HG03442 (cell line): Measurements from ENCODE around the gene FAS.
A peak's percentile ranks its signal among the peaks of the same experiment; 100 is the strongest.
"Not testable (repeated sequence)": the region's sequence is repeated elsewhere in the genome, so short reads cannot be mapped to it uniquely, and the experiment has no call there.

Experiments used
- ATAC-seq: cut with Tn5 transposase; IDR thresholded peaks from one replicate; pipeline ENCODE4 v1.9.1; 2021; ENCODE audit warnings: mild to moderate bottlenecking, moderate library complexity; ENCODE audit not compliant: unreplicated experiment

FAS gene

DNA sequence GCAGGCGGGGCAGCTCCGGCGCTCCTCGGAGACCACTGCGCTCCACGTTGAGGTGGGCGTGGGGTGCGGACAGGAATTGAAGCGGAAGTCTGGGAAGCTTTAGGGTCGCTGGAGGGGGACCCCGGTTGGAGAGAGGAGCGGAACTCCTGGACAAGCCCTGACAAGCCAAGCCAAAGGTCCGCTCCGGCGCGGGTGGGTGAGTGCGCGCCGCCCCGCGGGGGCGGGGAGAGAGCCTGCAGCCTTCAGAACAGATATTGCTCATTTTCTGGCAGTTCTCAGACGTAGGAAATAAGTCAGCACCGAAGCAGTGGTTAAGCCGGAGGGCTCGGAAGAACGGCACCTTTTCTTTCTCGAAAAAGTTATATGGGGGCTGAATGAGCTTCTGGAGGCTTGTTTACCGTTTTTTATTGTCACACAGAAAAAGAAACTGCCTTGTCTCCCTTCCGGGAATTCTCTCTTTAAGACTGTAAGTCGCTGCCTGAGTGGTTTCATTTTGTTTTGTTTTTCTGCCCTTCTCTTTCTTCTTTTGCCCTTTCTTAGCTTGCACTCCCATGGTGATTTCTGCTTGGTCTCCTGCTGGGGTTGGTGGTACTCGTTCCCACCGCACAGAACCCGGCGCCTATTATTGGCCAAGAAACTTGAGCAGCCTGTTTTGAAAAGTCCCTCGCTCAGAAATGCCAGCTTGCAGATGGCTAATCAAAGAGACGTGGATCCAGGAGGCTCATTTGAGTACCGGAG lies 732 bp downstream of the FAS start:
- peak; percentile 47 for ATAC-seq

GRCh38 chr10:88991899-88992320 lies 1.3 kb downstream of the FAS start:
- ATAC-seq = no peak

DNA sequence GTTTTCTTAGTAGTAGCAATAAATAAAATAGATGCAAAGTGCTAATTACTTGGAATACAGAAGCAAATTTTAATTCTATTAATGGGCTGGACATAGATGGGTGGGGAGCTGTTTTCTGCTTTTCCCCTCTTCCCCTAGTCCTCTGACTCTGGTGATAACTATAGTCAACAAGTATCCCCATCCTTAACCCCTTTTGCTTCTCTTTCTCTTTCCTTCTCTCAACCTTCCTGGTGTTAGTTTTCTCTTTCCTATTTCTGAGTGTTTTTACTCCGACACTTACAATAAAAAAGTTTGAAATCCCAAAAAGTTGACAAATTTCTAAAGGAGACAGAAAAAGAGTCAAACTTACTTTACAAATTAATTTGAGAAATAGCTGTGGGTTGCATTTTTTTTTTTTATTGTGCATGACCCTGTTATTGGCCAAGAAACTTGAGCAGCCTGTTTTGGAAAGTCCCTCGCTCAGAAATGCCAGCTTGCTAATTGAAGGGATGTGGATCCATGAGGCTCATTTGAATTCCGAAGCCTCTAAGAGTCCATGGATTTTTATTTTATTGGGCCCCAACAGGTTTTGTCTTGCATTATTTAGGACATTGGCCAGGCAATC lies 2.4 kb downstream of the FAS start:
- ATAC-seq = no peak

GRCh38 chr10:88994019-88994418 lies 3.4 kb downstream of the FAS start:
- no peak for ATAC-seq

GRCh38 chr10:88995156-88995876 lies 4.7 kb downstream of the FAS start:
- ATAC-seq = no peak

DNA sequence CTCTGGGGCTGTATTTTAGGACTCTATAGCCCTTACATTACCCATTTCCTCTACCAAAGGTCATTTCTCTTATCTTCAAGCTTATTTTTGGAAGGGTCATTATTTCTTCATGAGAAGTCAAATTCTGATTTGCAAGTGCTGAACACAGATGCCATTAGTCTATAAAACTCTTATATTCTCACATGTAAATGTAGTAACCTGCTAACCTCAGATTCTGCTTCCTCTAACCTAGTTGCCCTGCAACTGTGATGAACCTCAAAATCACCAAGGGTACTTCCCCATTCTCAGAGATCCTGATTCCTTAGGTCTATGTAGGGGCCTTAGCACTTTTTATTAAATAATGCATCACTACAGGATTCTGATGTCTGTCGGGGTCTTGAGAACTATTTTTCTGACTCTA lies 6.3 kb downstream of the FAS start:
- ATAC-seq = peak; percentile 47

DNA sequence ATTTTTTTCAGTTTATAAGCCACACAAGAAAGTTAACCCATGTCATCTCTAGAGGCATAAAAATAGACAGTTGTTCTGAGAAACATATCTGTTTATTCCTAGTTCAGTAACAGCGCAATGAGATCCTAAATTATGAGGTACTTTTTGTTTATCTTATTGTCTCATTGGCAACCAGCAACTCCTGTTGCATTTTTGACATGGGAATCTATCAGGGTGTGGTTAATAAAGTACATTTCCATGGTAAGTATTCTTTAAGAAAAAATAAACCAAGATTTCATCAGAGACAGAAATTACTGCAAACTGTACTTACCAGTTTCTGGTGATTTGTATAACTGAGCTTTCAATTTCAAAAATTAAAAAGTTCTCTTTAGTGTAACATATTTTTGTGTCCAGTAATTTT lies 9.0 kb downstream of the FAS start:
- ATAC-seq = no peak

DNA sequence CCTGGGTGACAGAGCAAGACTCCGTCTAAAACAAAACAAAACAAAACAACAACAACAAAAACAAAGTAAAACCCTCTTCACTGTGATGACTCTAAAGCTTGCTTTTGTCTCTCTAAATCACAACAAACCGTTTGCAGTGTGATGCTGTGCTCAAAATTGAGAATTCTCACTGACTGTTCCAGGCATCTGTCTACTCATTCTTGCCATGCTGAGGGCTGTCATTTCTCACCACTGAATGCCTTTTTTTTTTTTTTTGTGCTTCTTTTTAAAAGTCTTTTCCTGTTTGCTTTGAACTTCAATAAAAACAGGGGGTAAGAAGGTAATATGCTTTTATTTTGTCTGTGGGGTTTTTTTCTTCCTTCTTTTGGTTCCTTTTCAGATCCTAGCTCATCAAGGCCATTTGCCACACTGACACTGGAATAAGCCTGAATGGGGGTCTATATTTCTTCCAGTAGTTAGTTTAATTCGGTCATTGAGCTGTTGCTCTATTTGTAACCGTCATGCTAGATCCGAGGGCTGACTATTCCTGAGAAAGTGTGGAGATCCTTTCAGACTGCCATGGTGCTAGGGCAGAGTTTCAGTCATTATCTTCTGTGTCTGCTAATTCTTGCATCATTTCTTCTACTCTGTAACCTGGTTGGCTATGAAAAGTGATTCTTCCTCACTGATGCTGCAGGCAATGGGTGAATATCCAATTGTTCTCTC lies 10.6 kb downstream of the FAS start:
- ATAC-seq = peak; percentile 45

GRCh38 chr10:89001729-89002072 lies 11.1 kb downstream of the FAS start:
- ATAC-seq = no peak

GRCh38 chr10:89002226-89002978 lies 11.8 kb downstream of the FAS start:
- no peak for ATAC-seq

GRCh38 chr10:89003344-89003743 lies 12.7 kb downstream of the FAS start:
- ATAC-seq = no peak

- no peak for ATAC-seq
These were observed 16.7 kb downstream of the FAS start for GRCh38 chr10:89007129-89007893.

- not testable (repeated sequence) for ATAC-seq
These were observed 28.2 kb downstream of the FAS start for GRCh38 chr10:89018700-89019346.

DNA sequence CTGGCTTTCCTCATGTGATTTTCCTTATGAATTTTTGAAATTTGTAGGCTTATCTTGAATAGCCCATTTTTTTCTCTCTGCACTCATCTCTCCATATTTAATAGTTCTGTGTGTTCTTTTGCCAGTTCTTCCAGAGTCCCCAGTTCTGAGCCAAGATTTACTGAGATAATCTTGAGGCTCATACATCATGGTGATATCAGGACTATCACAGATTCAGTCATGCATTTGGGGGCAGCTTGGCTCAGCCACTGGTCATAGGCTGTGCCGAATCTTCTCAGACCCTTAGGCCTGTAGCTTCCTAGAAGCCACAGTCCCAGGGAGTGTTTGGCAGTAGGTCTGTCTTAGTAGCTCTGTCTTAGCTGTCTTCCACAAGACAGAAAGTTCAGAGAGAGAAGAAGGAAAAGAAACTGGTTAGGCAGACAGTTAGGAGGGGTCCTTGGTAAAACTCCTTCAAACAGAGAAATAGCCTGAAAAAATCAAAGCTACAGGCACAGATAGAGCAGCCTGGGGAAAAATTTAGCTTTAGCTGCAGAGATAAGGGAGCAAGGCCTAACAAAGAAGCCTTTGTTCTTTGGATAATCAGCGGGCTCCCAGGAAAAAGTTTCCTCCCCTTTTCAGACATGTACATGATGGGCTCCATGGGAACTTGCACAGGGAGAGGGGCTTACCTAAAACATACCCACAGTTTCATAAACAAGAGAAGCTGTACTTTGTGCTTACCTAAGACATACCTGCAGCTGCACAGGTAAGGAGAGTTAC lies 29.1 kb downstream of the FAS start:
- ATAC-seq = no peak

GRCh38 chr10:89021526-89021925 lies 30.9 kb downstream of the FAS start:
- ATAC-seq = not testable (repeated sequence)

GRCh38 chr10:89022734-89023133 lies 32.1 kb downstream of the FAS start:
- no peak for ATAC-seq

DNA sequence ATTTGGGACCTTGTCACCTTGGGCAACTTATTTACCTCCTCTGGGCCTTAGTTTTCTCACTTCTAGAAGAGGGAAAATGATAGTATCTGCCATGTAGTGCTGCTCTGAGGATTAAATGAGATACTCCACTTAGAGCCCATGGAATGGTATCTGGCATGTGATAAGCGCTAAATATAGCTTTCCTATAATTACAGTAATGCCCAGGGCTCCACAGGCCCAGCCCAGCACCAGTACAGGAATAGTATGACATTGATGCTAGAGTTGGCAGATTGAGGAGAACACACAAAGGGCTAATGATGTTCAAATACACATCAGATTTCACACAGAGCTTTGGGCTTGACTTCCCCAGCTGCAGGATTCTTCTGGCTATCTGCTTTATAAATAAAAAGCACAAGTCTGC lies 34.9 kb downstream of the FAS start:
- no peak for ATAC-seq

GRCh38 chr10:89029181-89029580 lies 38.6 kb downstream of the FAS start:
- ATAC-seq = no peak
